Measurements from ENCODE around the gene TEKT3. TPM values are rescaled to one million over a fixed set of nuclear protein-coding genes. Genes with fewer than 3 reads are reported as not detected.

The TEKT3 gene
- total and polyA plus RNA-seq, 2 of the 4 experiments (the other 2 are of a cell fraction), result 0.15 TPM; not detected in 1

DNA sequence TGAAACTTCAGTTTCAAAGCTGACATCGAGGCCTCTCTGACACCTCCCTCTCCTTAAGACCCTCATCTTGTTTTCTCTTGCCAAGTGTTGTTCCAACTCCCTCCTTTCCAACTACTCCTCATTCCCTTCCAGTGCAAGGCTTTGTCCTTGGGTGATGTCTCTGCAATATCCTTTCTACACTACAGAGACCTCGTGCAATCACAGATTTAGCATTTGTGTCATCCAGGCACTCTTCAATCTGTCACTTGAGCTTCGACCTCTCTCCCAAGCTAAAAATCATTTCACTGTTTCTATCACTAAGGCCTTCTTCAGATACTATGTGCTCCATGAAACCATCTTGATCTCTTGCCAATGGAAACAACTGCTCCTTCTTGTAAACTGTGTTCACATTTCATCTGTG, 31.6 kb downstream of the TEKT3 start:
- dilution Hi-C loops (cut with HindIII; ENCODE audit: low sequenced_read_pairs, unreplicated experiment) (no loop called here), in situ Hi-C loops (cut with MboI; ENCODE audit: low sequenced_read_pairs) (no loop called here), intact Hi-C loops (cut with micrococcal nuclease) (no loop called here)
- Histone ChIP-seq H4K20me1 (ENCODE audit: insufficient read depth, low read length) (no peaks in the 10 kb centered on the region), H2AK5ac (ENCODE audit: low read depth, low read length) (no peak overlapping the region; the same call in 1 of the 2 replicates), H4K8ac (ENCODE audit: low read depth in 2 of 2, low read length in 2 of 2) (no peak overlapping the region), H4K91ac (ENCODE audit: insufficient read depth, low read depth, low read length) (no peak overlapping the region), H2BK5ac (ENCODE audit: low read depth, low read length, poor library complexity, severe bottlenecking) (no peak overlapping the region), H2AK9ac (replicated peaks; ENCODE audit: low read depth, low read length, poor library complexity) (no peak overlapping the region), H3K18ac (ENCODE audit: low read depth, low read length) (peak overlapping the region; percentile 5; the same call in 1 of the 2 replicates), H3K27me3 (ENCODE audit: control insufficient read depth, insufficient read depth, low read length) (peaks cover 21% of the 10 kb centered on the region), H3K36me3 (ENCODE audit: control insufficient read depth, insufficient read depth, low read length) (no peaks in the 10 kb centered on the region), H3K9me1 (ENCODE audit: insufficient read depth, low read length) (peaks cover 10% of the 10 kb centered on the region), H3K79me1 (ENCODE audit: low read depth in 1 of 2, low read length in 2 of 2) (no peaks in the 10 kb centered on the region), H3K4ac (ENCODE audit: low read depth, low read length) (no peak overlapping the region), H3K4me2 (ENCODE audit: low read depth, low read length) (no peak overlapping the region), H3K27ac (ENCODE audit: insufficient read depth, low read length) (peak overlapping the region; percentile 4; the same call in 1 of the 2 replicates), H3K9ac (ENCODE audit: low read depth, low read length) (no peak overlapping the region), H2AFZ (replicated peaks; ENCODE audit: low read length, poor library complexity) (no peak overlapping the region), H3K23ac (ENCODE audit: low read depth, low read length) (no peak overlapping the region), H2BK120ac (ENCODE audit: low read depth, low read length) (0 out of 2 replicates have a peak overlapping the region, but pooled peaks have one; percentile 1), H4K5ac (ENCODE audit: low read depth, low read length) (peak overlapping the region; percentile 37; the same call in 1 of the 2 replicates), H2BK15ac (ENCODE audit: low read depth, low read length) (peak overlapping the region; percentile 3; the same call in 2 of the 3 replicates), H3K9me3 (ENCODE audit: control insufficient read depth, insufficient read depth, low read length) (no peaks in the 10 kb centered on the region; the same call in 1 of the 2 replicates), H3K14ac (replicated peaks; ENCODE audit: low read depth, low read length) (no peak overlapping the region), H2BK20ac (ENCODE audit: low read depth, low read length) (no peak overlapping the region), H3K56ac (ENCODE audit: extremely low read depth, insufficient read depth, low read length) (no peak overlapping the region), H3K4me3 (ENCODE audit: insufficient read depth, low read depth, low read length) (no peak overlapping the region), H3K4me1 (ENCODE audit: control insufficient read depth, insufficient read depth, low read length) (peaks cover 20% of the 10 kb centered on the region)
- CTCF ChIA-PET, result interaction anchor here (0.6 kb wide), 1 partner anchor 733 kb away, joined by 4 read pairs; no protein-coding TSS in a partner anchor
- WGBS, 2 experiments (ENCODE audit: extremely low coverage in 2 of 2, insufficient read length in 1 of 2), result 43% methylated on average over 3 of the region's 3 CpGs; no CpG with 5 or more reads in 1 of the 2 experiments
- DNase-seq, result peak; percentile 35
- no TSS peak for BruUV-seq (replicated peaks)
- no peak for ATAC-seq (ENCODE audit: low read depth)
- POLR2A ChIA-PET (ENCODE audit: unreplicated experiment), result no interaction called here
- no peak for TF ChIP-seq MXI1 (IDR thresholded peaks at IDR 0.05; ENCODE audit: borderline replicate concordance, low read depth, low read length)
- no peak for TF ChIP-seq BHLHE40 (IDR thresholded peaks at IDR 0.05; ENCODE audit: low read depth, low read length)
- TF ChIP-seq, protein P1, sequence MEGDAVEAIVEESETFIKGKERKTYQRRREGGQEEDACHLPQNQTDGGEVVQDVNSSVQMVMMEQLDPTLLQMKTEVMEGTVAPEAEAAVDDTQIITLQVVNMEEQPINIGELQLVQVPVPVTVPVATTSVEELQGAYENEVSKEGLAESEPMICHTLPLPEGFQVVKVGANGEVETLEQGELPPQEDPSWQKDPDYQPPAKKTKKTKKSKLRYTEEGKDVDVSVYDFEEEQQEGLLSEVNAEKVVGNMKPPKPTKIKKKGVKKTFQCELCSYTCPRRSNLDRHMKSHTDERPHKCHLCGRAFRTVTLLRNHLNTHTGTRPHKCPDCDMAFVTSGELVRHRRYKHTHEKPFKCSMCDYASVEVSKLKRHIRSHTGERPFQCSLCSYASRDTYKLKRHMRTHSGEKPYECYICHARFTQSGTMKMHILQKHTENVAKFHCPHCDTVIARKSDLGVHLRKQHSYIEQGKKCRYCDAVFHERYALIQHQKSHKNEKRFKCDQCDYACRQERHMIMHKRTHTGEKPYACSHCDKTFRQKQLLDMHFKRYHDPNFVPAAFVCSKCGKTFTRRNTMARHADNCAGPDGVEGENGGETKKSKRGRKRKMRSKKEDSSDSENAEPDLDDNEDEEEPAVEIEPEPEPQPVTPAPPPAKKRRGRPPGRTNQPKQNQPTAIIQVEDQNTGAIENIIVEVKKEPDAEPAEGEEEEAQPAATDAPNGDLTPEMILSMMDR (conservative IDR thresholded peaks at IDR 0.05; ENCODE audit: low read depth, low read length), result no peak
- TF ChIP-seq MAFK (IDR thresholded peaks at IDR 0.05; ENCODE audit: low read depth, low read length), result no peak
- TF ChIP-seq SMC3 (IDR thresholded peaks at IDR 0.05; ENCODE audit: low read depth, low read length), result no peak
- TF ChIP-seq, protein P2, sequence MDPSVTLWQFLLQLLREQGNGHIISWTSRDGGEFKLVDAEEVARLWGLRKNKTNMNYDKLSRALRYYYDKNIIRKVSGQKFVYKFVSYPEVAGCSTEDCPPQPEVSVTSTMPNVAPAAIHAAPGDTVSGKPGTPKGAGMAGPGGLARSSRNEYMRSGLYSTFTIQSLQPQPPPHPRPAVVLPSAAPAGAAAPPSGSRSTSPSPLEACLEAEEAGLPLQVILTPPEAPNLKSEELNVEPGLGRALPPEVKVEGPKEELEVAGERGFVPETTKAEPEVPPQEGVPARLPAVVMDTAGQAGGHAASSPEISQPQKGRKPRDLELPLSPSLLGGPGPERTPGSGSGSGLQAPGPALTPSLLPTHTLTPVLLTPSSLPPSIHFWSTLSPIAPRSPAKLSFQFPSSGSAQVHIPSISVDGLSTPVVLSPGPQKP (IDR thresholded peaks at IDR 0.05; ENCODE audit: borderline replicate concordance, low read depth, low read length), result no peak
- TF ChIP-seq POLR2A (IDR thresholded peaks at IDR 0.05; ENCODE audit: low read depth, low read length), result no peak
- no peak for TF ChIP-seq NFE2L2 (IDR thresholded peaks at IDR 0.05; ENCODE audit: low read depth, low read length)
- TF ChIP-seq CEBPB (IDR thresholded peaks at IDR 0.05; ENCODE audit: low read depth, low read length), result no peak
- no peak for TF ChIP-seq RFX5 (IDR thresholded peaks at IDR 0.05; ENCODE audit: low read depth, low read length)
- no peak for TF ChIP-seq MAZ (IDR thresholded peaks at IDR 0.05; ENCODE audit: borderline replicate concordance, low read depth, low read length)
- TF ChIP-seq RAD21 (IDR thresholded peaks at IDR 0.05; ENCODE audit: low read length), result no peak
- no peak for TF ChIP-seq FOS (IDR thresholded peaks at IDR 0.05; ENCODE audit: low read depth, low read length)
- no peak for TF ChIP-seq CHD1 (IDR thresholded peaks at IDR 0.05; ENCODE audit: low read depth, low read length)
- TF ChIP-seq, protein P3, sequence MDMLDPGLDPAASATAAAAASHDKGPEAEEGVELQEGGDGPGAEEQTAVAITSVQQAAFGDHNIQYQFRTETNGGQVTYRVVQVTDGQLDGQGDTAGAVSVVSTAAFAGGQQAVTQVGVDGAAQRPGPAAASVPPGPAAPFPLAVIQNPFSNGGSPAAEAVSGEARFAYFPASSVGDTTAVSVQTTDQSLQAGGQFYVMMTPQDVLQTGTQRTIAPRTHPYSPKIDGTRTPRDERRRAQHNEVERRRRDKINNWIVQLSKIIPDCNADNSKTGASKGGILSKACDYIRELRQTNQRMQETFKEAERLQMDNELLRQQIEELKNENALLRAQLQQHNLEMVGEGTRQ (IDR thresholded peaks at IDR 0.05; ENCODE audit: low read depth, low read length), result no peak
- no peak for TF ChIP-seq RCOR1 (IDR thresholded peaks at IDR 0.05; ENCODE audit: insufficient replicate concordance, low read length)
